ENCODE results near the gene CMTM5.

- TF ChIP-seq CTCF (IDR thresholded peaks at IDR 0.05 in 2 of 3, conservative IDR thresholded peaks at IDR 0.05 in 1 of 3; ENCODE audit: borderline replicate concordance in 1 of 3, insufficient read depth in 1 of 3, low read depth in 2 of 3, low read length in 2 of 3) (no peak), YY1 (IDR thresholded peaks at IDR 0.05; ENCODE audit: extremely low read depth, insufficient replicate concordance, low read depth, low read length) (no peak), EGR1 (IDR thresholded peaks at IDR 0.05; ENCODE audit: low read depth) (no peak), ATF3 (IDR thresholded peaks at IDR 0.05) (no peak), RAD21 (IDR thresholded peaks at IDR 0.05; ENCODE audit: low read depth) (no peak), POLR2A (IDR thresholded peaks at IDR 0.05; ENCODE audit: borderline replicate concordance, extremely low read depth, insufficient read depth, insufficient read length) (no peak), ZFX (IDR thresholded peaks at IDR 0.05) (no peak), EZH2phosphoT487 (IDR thresholded peaks at IDR 0.05; ENCODE audit: borderline replicate concordance) (no peak)
These were observed 21.5 kb downstream of the CMTM5 start for GRCh38 chr14:23398348-23398747.

Data from HCT116 (cell line).